SU-DHL-6 (cell line): ENCODE measurements around the gene KIF7.

Experiments used
- H2AFZ ChIP-seq: fragments of 200-600 bp; sonication (generic); 2 replicates; pipeline ENCODE4 v1.6.1; 2014; ENCODE audit warnings: low read depth, mild to moderate bottlenecking, moderate library complexity, mixed read lengths, antibody characterized with exemption, low read length; ENCODE audit not compliant: severe bottlenecking
- H3F3A ChIP-seq: fragments of 200-600 bp; shearing (Covaris generic); 2 replicates; pipeline ENCODE4 v1.6.0; 2016; ENCODE audit warnings: antibody characterized with exemption, mild to moderate bottlenecking; ENCODE audit not compliant: insufficient read depth
- H3K27ac ChIP-seq: fragments of 200-600 bp; sonication (generic); 2 replicates; pipeline ENCODE4 v1.5.1; 2016; ENCODE audit warnings: low read depth, mild to moderate bottlenecking, low read length, moderate library complexity, mixed read lengths
- H3K27me3 ChIP-seq: fragments of 200-600 bp; sonication (generic), shearing (Covaris generic); 2 replicates; pipeline ENCODE4 v1.6.0; 2014; ENCODE audit warnings: mild to moderate bottlenecking, low read length
- H3K36me3 ChIP-seq: fragments of 200-600 bp; sonication (generic); 2 replicates; pipeline ENCODE4 v1.6.1; 2014; ENCODE audit warnings: mild to moderate bottlenecking, low read length, mixed read lengths
- H3K4me2 ChIP-seq: fragments of 300-600, 200-600 bp; shearing (Covaris generic), sonication (generic); 2 replicates; pipeline ENCODE4 v1.6.0; 2014; ENCODE audit warnings: low read length, low read depth, mild to moderate bottlenecking; ENCODE audit not compliant: poor library complexity, severe bottlenecking
- H3K4me3 ChIP-seq: fragments of 200-600 bp; sonication (generic); 2 replicates; pipeline ENCODE4 v1.5.1; 2014; ENCODE audit warnings: antibody characterized with exemption, low read length, mild to moderate bottlenecking, mixed read lengths; ENCODE audit not compliant: insufficient read depth, poor library complexity, severe bottlenecking
- H3K79me2 ChIP-seq: fragments of 200-600 bp; sonication (generic); 2 replicates; pipeline ENCODE4 v1.6.1; 2014; ENCODE audit warnings: mild to moderate bottlenecking, low read length, moderate library complexity; ENCODE audit not compliant: insufficient read depth
- H3K9ac ChIP-seq: fragments of 200-600 bp; sonication (generic); 2 replicates; pipeline ENCODE4 v1.7.0; 2014; ENCODE audit warnings: mild to moderate bottlenecking, low read length
- H3K9me2 ChIP-seq: fragments of 200-600 bp; sonication (generic); replicated peaks from 2 replicates; pipeline ENCODE4 v1.6.1; 2014; ENCODE audit warnings: low read length; ENCODE audit not compliant: insufficient read depth
- H3K9me3 ChIP-seq: fragments of 200-600 bp; sonication (generic); 2 replicates; pipeline ENCODE4 v1.6.1; 2014; ENCODE audit warnings: low read length, mixed read lengths; ENCODE audit not compliant: insufficient read depth
- H4K20me1 ChIP-seq: fragments of 200-600 bp; sonication (generic); 2 replicates; pipeline ENCODE4 v1.6.1; 2014; ENCODE audit warnings: low read depth, mild to moderate bottlenecking, antibody characterized with exemption, low read length, moderate library complexity, mixed read lengths
- CTCF ChIP-seq: fragments of 200-600 bp; sonication (generic); IDR thresholded peaks from one replicate; pipeline ENCODE4 v1.5.1; 2017; ENCODE audit warnings: antibody characterized with exemption, mild to moderate bottlenecking, low read length, moderate library complexity; ENCODE audit not compliant: insufficient read depth, poor library complexity, severe bottlenecking
- EZH2phosphoT487 ChIP-seq: fragments of 200-600 bp; sonication (generic), shearing (Covaris generic); conservative IDR thresholded peaks from 2 replicates; pipeline ENCODE4 v1.6.1; 2018; ENCODE audit warnings: mild to moderate bottlenecking, antibody characterized with exemption, low read length, moderate library complexity, mixed read lengths

The KIF7 gene

DNA sequence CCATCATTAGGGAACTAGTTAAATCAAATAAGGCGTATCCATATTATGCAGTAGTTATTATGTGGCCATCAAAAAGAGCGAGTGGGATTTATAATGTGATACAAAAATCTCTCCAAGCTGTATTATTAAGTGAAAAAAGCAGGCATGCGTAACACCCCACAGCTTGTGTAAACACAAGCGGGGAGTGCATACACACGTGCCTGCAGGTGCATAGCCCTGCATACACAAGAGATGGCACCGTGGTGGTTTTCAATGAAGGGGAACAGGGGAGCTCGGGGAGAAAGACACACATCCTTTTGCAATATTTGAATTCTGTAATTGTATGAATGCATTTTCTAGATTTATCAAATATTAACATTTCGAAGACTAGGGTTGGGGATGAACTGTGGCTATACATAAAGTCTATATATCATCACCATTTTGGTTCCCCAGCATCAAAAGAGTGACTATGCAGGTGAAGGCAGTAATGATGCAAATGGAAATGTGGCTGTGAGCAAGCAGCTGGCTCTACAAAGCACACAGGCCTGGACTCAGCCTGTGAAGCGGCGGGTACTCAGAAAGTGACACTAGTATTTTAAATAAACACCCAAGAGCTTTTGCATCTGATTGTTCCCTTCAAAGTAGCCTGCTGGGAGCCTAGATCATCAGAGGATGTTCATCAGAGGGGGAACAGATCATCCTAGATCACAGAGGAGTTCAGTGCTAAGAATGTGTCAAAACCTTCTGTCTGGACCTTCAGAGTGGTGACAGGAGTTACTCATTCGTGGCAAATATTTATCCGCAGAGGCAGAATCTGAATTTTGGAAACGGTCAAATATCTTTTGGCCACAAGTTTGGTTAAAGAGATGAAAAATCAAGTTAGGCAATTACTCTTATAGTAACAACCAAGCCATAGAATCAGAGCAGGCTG lies 9.4 kb upstream of the KIF7 start:
- Histone ChIP-seq H3F3A (no peaks in the 10 kb centered on the region), H3K9ac (no peak overlapping the region), H3K27me3 (no peaks in the 10 kb centered on the region), H3K4me3 (no peak overlapping the region), H3K9me2 (no peaks in the 10 kb centered on the region), H3K27ac (no peak overlapping the region), H3K4me2 (no peak overlapping the region), H3K9me3 (no peaks in the 10 kb centered on the region), H4K20me1 (no peaks in the 10 kb centered on the region), H3K36me3 (no peaks in the 10 kb centered on the region), H2AFZ (no peak overlapping the region), H3K79me2 (no peaks in the 10 kb centered on the region)
- TF ChIP-seq EZH2phosphoT487, result no peak
- TF ChIP-seq CTCF, result no peak

DNA sequence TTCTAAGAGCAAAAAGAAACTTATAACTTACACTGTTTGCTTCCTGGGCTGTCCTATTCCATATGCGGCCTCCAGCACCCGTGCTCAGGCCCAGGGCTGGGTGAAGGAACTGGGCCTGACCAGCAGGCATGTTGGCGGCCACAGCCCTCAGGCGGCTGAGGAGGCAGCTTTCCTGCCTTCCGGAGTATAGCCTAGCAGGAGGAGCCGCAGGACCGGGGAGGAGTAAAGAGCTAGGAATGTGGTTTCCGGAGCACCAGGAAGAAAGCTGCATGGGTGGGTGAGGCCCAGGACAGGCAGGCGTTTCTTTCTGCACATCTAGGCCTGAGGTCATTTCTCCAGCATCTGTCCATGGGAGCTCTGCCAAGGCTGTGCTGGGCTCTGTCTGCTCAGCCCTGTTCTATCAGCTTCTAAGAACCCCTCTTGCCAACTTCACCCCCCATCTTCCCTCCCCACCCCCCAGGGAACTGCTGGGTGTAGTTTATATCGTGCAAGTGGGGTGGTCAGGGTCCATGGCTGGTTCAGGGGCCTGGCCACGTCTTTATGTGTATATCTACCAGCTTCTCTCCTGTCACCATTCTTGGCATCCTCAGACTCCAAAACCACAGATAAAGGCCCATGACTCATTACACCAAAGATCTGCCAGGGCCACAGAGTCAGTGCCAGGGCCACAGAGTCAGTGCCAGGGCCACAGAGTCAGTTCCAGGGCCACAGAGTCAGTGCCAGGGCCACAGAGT lies 7.8 kb upstream of the KIF7 start:
- TF ChIP-seq EZH2phosphoT487, result no peak
- TF ChIP-seq CTCF, result no peak
- Histone ChIP-seq H3K79me2 (no peaks in the 10 kb centered on the region), H3K36me3 (no peaks in the 10 kb centered on the region), H2AFZ (no peak overlapping the region), H3K27me3 (no peaks in the 10 kb centered on the region), H3K4me2 (no peak overlapping the region), H3K9me3 (no peaks in the 10 kb centered on the region), H3K27ac (no peak overlapping the region), H3K4me3 (no peak overlapping the region), H3K9ac (no peak overlapping the region), H3K9me2 (no peaks in the 10 kb centered on the region), H3F3A (no peaks in the 10 kb centered on the region), H4K20me1 (no peaks in the 10 kb centered on the region)

GRCh38 chr15:89660556-89660955 lies 5.3 kb upstream of the KIF7 start:
- Histone ChIP-seq H3K4me3 (no peak overlapping the region), H3K27me3 (0 out of 2 replicates have a peak, but pooled peaks cover 3% of the 10 kb centered on the region), H3K9ac (no peak overlapping the region), H4K20me1 (no peaks in the 10 kb centered on the region), H3K9me3 (no peaks in the 10 kb centered on the region), H3K27ac (no peak overlapping the region), H3K79me2 (no peaks in the 10 kb centered on the region), H3K4me2 (no peak overlapping the region), H2AFZ (no peak overlapping the region), H3F3A (no peaks in the 10 kb centered on the region), H3K9me2 (no peaks in the 10 kb centered on the region), H3K36me3 (no peaks in the 10 kb centered on the region)
- TF ChIP-seq CTCF (no peak), EZH2phosphoT487 (no peak)
